OCI-LY1 (cell line): Measurements from ENCODE around the gene MACROD2.

Experiments
- H2AFZ ChIP-seq: fragments of 200-600 bp; sonication (generic), shearing (Covaris generic); 2 replicates; pipeline ENCODE4 v1.6.0; 2014; ENCODE audit warnings: antibody characterized with exemption, mild to moderate bottlenecking, low read length
- H3F3A ChIP-seq: fragments of 200-600 bp; sonication (generic), shearing (Covaris generic); 2 replicates; pipeline ENCODE4 v1.6.0; 2014; ENCODE audit warnings: mild to moderate bottlenecking, antibody characterized with exemption, low read length, moderate library complexity; ENCODE audit not compliant: insufficient read depth
- H3K27ac ChIP-seq: fragments of 200-600 bp; sonication (generic); 2 replicates; pipeline ENCODE4 v1.5.1; 2014; ENCODE audit warnings: low read length, mixed run types, mild to moderate bottlenecking, low read depth; ENCODE audit not compliant: poor library complexity, severe bottlenecking
- H3K27me3 ChIP-seq: fragments of 200-600 bp; sonication (generic); 2 replicates; pipeline ENCODE4 v1.6.0; 2014; ENCODE audit warnings: antibody characterized with exemption, mild to moderate bottlenecking, low read length, moderate library complexity; ENCODE audit not compliant: insufficient read depth
- H3K36me3 ChIP-seq: fragments of 200-600 bp; sonication (generic); 2 replicates; pipeline ENCODE4 v1.6.1; 2014; ENCODE audit warnings: mild to moderate bottlenecking, antibody characterized with exemption, low read length, moderate library complexity, mixed read lengths; ENCODE audit not compliant: insufficient read depth
- H3K4me1 ChIP-seq: fragments of 200-600 bp; sonication (generic); 2 replicates; pipeline ENCODE4 v1.5.1; 2014; ENCODE audit warnings: mild to moderate bottlenecking, low read length, moderate library complexity; ENCODE audit not compliant: insufficient read depth, severe bottlenecking
- H3K4me2 ChIP-seq: fragments of 200-600 bp; sonication (generic), shearing (Covaris generic); 2 replicates; pipeline ENCODE4 v1.6.1; 2014; ENCODE audit warnings: low read length
- H3K4me3 ChIP-seq: fragments of 200-600 bp; sonication (generic); 2 replicates; pipeline ENCODE4 v1.5.1; 2014; ENCODE audit warnings: low read length, low read depth, mild to moderate bottlenecking, mixed read lengths; ENCODE audit not compliant: poor library complexity, severe bottlenecking
- H3K79me2 ChIP-seq: fragments of 200-600 bp; shearing (Covaris generic); 2 replicates; pipeline ENCODE4 v1.6.1; 2016; ENCODE audit warnings: mixed run types, low read length, mixed read lengths; ENCODE audit not compliant: insufficient read depth
- H3K9ac ChIP-seq: fragments of 200-600 bp; sonication (generic), shearing (Covaris generic); 2 replicates; pipeline ENCODE4 v1.6.1; 2014; ENCODE audit warnings: mild to moderate bottlenecking, low read length, mixed read lengths
- H3K9me2 ChIP-seq: fragments of 200-600 bp; sonication (generic), shearing (Covaris generic); 2 replicates; pipeline ENCODE4 v1.6.1; 2014; ENCODE audit warnings: low read depth, mild to moderate bottlenecking, low read length, mixed read lengths
- H3K9me3 ChIP-seq: fragments of 200-600 bp; shearing (Covaris generic); 2 replicates; pipeline ENCODE4 v1.6.1; 2014; ENCODE audit warnings: low read length, mixed read lengths
- H4K20me1 ChIP-seq: fragments of 200-600 bp; sonication (generic), shearing (Covaris generic); 2 replicates; pipeline ENCODE4 v1.6.0; 2016; ENCODE audit warnings: mild to moderate bottlenecking, low read length; ENCODE audit not compliant: insufficient read depth
- CTCF ChIP-seq: fragments of 200-600 bp; sonication (generic), shearing (Covaris generic); IDR thresholded peaks from 2 replicates; pipeline ENCODE4 v1.5.1; 2017; ENCODE audit warnings: mild to moderate bottlenecking, antibody characterized with exemption, low read length, moderate library complexity, mixed read lengths
- EZH2 ChIP-seq: fragments of 200-600 bp; sonication (generic), shearing (Covaris generic); IDR thresholded peaks from 2 replicates; pipeline ENCODE4 v1.8.0; 2017; ENCODE audit warnings: borderline replicate concordance, mixed run types, mild to moderate bottlenecking, antibody characterized with exemption, low read length, moderate library complexity, mixed read lengths

The MACROD2 gene

GRCh38 chr20:14303106-14303505 is 307.8 kb downstream of the MACROD2 start:
- H3K4me1 ChIP-seq, result no peaks in the 10 kb centered on the region
- no peaks in the 10 kb centered on the region for H3K36me3 ChIP-seq
- no peak overlapping the region for H3K4me2 ChIP-seq
- H3F3A ChIP-seq, result no peaks in the 10 kb centered on the region
- H4K20me1 ChIP-seq, result no peaks in the 10 kb centered on the region
- no peak overlapping the region for H3K9ac ChIP-seq
- no peak overlapping the region for H3K4me3 ChIP-seq
- no peak overlapping the region for H2AFZ ChIP-seq
- H3K79me2 ChIP-seq, result no peaks in the 10 kb centered on the region
- H3K9me3 ChIP-seq, result no peaks in the 10 kb centered on the region
- H3K27me3 ChIP-seq, result no peaks in the 10 kb centered on the region
- no peak overlapping the region for H3K27ac ChIP-seq
- no peaks in the 10 kb centered on the region for H3K9me2 ChIP-seq
- TF ChIP-seq CTCF (no peak), EZH2 (no peak)

GRCh38 chr20:14303651-14304050 is 308.3 kb downstream of the MACROD2 start:
- H3K9me2 ChIP-seq, result no peaks in the 10 kb centered on the region
- no peak overlapping the region for H3K4me2 ChIP-seq
- no peaks in the 10 kb centered on the region for H3K9me3 ChIP-seq
- no peaks in the 10 kb centered on the region for H3K36me3 ChIP-seq
- H3K9ac ChIP-seq, result no peak overlapping the region
- H3K4me3 ChIP-seq, result no peak overlapping the region
- H3K27ac ChIP-seq, result no peak overlapping the region
- H2AFZ ChIP-seq, result no peak overlapping the region
- no peaks in the 10 kb centered on the region for H4K20me1 ChIP-seq
- no peak for TF ChIP-seq CTCF
- no peak for TF ChIP-seq EZH2
- no peaks in the 10 kb centered on the region for H3F3A ChIP-seq
- H3K27me3 ChIP-seq, result no peaks in the 10 kb centered on the region
- no peaks in the 10 kb centered on the region for H3K79me2 ChIP-seq
- H3K4me1 ChIP-seq, result no peaks in the 10 kb centered on the region

- Histone ChIP-seq H3K4me1 (no peaks in the 10 kb centered on the region), H3K9me3 (no peaks in the 10 kb centered on the region), H3K79me2 (no peaks in the 10 kb centered on the region), H3F3A (no peaks in the 10 kb centered on the region), H3K9ac (no peak overlapping the region), H2AFZ (no peak overlapping the region), H3K4me3 (no peak overlapping the region), H4K20me1 (no peaks in the 10 kb centered on the region), H3K27me3 (no peaks in the 10 kb centered on the region), H3K27ac (no peak overlapping the region), H3K4me2 (no peak overlapping the region), H3K36me3 (no peaks in the 10 kb centered on the region), H3K9me2 (no peaks in the 10 kb centered on the region)
- TF ChIP-seq EZH2, result no peak
- no peak for TF ChIP-seq CTCF
These were observed 309.2 kb downstream of the MACROD2 start for GRCh38 chr20:14304472-14304871.
